ENCODE measurements around the gene POU3F3. TPM values are rescaled to one million over a fixed set of nuclear protein-coding genes. Genes with fewer than 3 reads are reported as not detected.
A peak's percentile ranks its signal among the peaks of the same experiment; 100 is the strongest.

POU3F3 gene
- total RNA-seq, 4 donors from 2014 or later = 0.20 to 25.6 (median 13.5) TPM; not detected in 1

DNA sequence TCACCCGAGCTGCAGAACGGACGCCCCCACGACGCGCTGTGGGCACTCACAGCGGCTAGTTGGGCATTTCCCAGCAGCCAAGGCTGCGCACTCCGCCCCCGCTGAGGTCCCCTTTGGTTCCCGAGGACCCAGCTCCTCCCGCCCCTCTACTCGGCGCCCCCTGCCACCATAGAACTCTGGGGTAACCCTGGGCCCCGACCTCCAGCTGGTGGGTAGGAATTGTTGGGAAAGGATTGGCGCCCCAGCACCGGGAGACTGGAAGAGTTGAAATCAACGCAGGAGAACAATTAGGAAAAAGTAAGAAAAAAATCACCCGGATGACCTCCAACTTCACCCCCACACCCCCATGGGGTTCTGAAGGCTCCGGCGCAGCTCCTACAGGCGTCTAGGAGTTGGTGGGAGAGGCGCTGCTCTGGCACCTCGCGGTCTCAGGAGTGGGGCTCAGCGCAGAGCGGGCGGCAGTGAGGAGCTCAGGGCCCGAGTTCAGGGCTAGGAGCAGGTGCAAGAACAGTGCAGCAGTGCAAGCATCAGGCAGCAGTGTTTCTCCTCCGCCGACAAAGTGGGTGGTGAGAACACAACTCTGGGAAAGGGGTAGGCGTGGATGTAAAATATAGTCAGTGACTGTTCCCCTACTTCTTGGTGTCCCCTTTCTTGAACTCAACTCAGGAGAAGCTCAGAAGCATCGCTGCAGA, 14.0 kb downstream of the POU3F3 start:
- H3K9me3 ChIP-seq = no peaks in the 10 kb centered on the region
- ATAC-seq = no peak
- TF ChIP-seq, protein P1, sequence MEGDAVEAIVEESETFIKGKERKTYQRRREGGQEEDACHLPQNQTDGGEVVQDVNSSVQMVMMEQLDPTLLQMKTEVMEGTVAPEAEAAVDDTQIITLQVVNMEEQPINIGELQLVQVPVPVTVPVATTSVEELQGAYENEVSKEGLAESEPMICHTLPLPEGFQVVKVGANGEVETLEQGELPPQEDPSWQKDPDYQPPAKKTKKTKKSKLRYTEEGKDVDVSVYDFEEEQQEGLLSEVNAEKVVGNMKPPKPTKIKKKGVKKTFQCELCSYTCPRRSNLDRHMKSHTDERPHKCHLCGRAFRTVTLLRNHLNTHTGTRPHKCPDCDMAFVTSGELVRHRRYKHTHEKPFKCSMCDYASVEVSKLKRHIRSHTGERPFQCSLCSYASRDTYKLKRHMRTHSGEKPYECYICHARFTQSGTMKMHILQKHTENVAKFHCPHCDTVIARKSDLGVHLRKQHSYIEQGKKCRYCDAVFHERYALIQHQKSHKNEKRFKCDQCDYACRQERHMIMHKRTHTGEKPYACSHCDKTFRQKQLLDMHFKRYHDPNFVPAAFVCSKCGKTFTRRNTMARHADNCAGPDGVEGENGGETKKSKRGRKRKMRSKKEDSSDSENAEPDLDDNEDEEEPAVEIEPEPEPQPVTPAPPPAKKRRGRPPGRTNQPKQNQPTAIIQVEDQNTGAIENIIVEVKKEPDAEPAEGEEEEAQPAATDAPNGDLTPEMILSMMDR (IDR thresholded peaks at IDR 0.05) = no peak
- no peak for TF ChIP-seq POLR2AphosphoS5 (IDR thresholded peaks at IDR 0.05)
- TF ChIP-seq POLR2A (IDR thresholded peaks at IDR 0.05) = no peak
- TF ChIP-seq EP300 (IDR thresholded peaks at IDR 0.05) = no peak
- H3K27me3 ChIP-seq = peaks cover 100% of the 10 kb centered on the region
- no peaks in the 10 kb centered on the region for H3K36me3 ChIP-seq
- no peak overlapping the region for H3K27ac ChIP-seq
- H3K4me3 ChIP-seq = no peak overlapping the region
- peaks cover 0 to 34% (median 8%) of the 10 kb centered on the region in 3 donors for H3K4me1 ChIP-seq
- WGBS, 2 donors (ENCODE audit: low coverage in 1 of 2) = 40% methylated on average over 1 of the region's 33 CpGs; no CpG with 5 or more reads in 1 of the 2 donors

DNA sequence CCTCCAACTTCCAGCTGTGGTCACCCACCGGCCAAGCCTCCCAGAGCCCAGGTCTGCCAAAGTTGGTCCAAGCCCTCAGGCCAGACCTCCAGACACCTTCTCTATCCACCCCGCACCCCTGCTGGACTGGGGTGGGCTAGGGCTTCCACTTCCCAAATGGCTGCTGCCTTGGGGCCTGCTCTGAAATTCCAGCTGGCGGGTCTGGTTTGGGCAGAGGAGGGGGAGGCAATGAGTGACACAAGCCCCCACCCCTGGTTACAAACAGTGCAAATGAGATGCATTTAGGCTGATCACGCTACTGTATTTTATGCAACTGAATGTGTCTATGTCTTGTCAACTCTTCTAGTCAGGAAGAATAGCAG, 14.6 kb downstream of the POU3F3 start:
- Histone ChIP-seq H3K9me3 (no peaks in the 10 kb centered on the region), H3K36me3 (no peaks in the 10 kb centered on the region), H3K27ac (no peak overlapping the region), H3K27me3 (peaks cover 100% of the 10 kb centered on the region), H3K4me1 (peaks cover 0 to 35% (median 8%) of the 10 kb centered on the region in 3 donors), H3K4me3 (no peak overlapping the region)
- ATAC-seq = no peak
- TF ChIP-seq EP300 (IDR thresholded peaks at IDR 0.05) = no peak
- no peak for TF ChIP-seq POLR2AphosphoS5 (IDR thresholded peaks at IDR 0.05)
- TF ChIP-seq, protein P1 (IDR thresholded peaks at IDR 0.05) = no peak
- TF ChIP-seq POLR2A (IDR thresholded peaks at IDR 0.05) = no peak
- WGBS, 2 donors (ENCODE audit: low coverage in 1 of 2) = 30 to 60% methylated on average over 1 to 2 of the region's 4 CpGs

DNA sequence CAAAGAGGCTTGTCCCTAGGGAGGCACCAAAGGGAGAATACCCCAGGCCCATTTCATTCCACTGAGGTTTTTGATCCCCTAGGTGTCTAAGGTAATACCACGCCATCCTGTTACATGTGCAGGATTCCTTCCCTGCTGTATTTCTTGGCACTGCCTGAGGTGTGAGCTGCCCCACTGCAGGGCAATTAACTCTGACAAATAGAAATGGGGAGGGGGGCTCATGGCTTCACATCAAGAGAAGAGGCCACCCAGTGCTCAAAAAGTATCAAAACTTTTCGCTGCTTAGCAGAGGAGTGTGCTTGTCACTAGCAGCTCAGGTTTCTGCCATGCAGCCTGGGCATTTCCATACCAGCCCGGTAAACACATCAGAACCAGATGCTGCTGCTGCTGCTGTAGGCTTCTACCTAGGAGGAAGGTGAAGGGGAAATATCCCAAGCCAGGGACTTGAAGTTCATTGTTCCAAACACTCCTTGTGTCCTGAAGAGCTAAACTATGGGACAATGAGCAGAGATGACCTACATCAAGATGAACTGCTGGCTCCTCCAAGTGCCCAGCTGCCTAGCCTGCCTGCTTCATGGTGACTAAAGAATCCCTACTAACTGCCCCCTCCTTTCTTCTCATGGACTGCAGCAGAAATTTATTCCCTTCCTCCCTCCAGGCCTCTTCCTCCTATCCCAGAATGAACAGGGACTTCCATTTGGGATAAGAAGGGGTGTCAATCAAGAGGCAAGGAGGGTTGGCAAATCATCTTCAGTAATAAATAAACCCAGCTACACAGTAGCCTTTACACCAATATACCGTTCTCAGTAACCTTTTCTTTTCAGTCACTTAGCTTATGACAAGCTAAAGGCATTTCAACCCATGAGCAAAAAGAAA, 16.4 kb downstream of the POU3F3 start:
- H3K9me3 ChIP-seq = no peaks in the 10 kb centered on the region
- ATAC-seq = no peak
- TF ChIP-seq POLR2AphosphoS5 (IDR thresholded peaks at IDR 0.05) = no peak
- TF ChIP-seq, protein P1 (IDR thresholded peaks at IDR 0.05) = no peak
- TF ChIP-seq POLR2A (IDR thresholded peaks at IDR 0.05) = no peak
- no peak for TF ChIP-seq EP300 (IDR thresholded peaks at IDR 0.05)
- H3K27ac ChIP-seq = no peak overlapping the region
- WGBS, 2 donors (ENCODE audit: low coverage in 1 of 2) = 33 to 59% methylated on average over 1 to 2 of the region's 4 CpGs
- no peaks in the 10 kb centered on the region for H3K36me3 ChIP-seq
- peaks cover 98% of the 10 kb centered on the region for H3K27me3 ChIP-seq
- H3K4me3 ChIP-seq = no peak overlapping the region
- H3K4me1 ChIP-seq = peaks cover 0 to 31% (median 8%) of the 10 kb centered on the region in 3 donors

DNA sequence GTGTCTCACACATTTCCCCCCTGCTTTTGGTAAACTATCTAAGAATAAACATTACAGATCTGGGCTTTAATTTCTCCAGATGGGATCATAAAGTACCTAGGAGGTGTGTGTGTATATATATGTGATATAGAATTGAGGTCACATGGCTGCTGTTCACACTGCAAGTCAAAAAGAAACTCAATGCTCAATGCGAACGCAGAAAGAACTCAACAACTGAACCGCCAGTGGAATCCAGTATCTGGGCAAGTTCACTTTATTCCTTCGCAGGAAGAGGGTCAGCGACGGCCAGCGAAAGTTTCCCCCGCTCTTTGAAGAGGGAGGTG, 17.7 kb downstream of the POU3F3 start:
- 8 to 13% methylated on average over 4 of the region's 8 CpGs for WGBS, 2 donors (ENCODE audit: low coverage in 1 of 2)
- H3K27me3 ChIP-seq = peaks cover 95% of the 10 kb centered on the region
- H3K27ac ChIP-seq = peak overlapping the region in 1 of 4 donors; percentile 33
- no peak for TF ChIP-seq POLR2AphosphoS5 (IDR thresholded peaks at IDR 0.05)
- TF ChIP-seq, protein P1 (IDR thresholded peaks at IDR 0.05) = no peak
- H3K4me1 ChIP-seq = peaks cover 0 to 31% (median 8%) of the 10 kb centered on the region in 3 donors
- H3K4me3 ChIP-seq = peak overlapping the region in 1 of 2 donors; percentile 60
- ATAC-seq = no peak
- no peaks in the 10 kb centered on the region for H3K9me3 ChIP-seq
- H3K36me3 ChIP-seq = no peaks in the 10 kb centered on the region
